Endothelial cell of umbilical vein (primary cell): ENCODE results near the gene TPSB2. TPM values are rescaled to one million over a fixed set of nuclear protein-coding genes. Genes with fewer than 3 reads are reported as not detected.

Experiments used
- BruUV-seq: library from RNA; stranded (reverse); fragments of 400-500 nt; replicated peaks from 2 replicates; lab custom pipeline; 2021; lab: Mats Ljungman, UMichigan
- CTCF ChIA-PET: fragments of 300-600, 350-600 bp; sonication (Branson Sonifier 250); formaldehyde crosslinking; loops from one replicate; lab custom pipeline; 2021; ENCODE audit warnings: antibody characterized with exemption, inconsistent platforms; lab: Charles Lee
- POLR2A ChIA-PET: fragments of 300-600, 350-600 bp; sonication (Branson Sonifier 250); formaldehyde crosslinking; loops from one replicate; lab custom pipeline; 2021; ENCODE audit warnings: antibody characterized with exemption, inconsistent platforms; lab: Charles Lee
- DNase-seq: peaks from one replicate; pipeline ENCODE4 v3.0.0-alpha.2; 2011; ENCODE audit warnings: low read depth, low spot score
- FAIRE-seq: peaks from 2 replicates; lab custom pipeline; 2011; peaks lifted over from hg19 to GRCh38; lab: Jason Lieb, UNC
- H2AFZ ChIP-seq: 2 replicates; pipeline ENCODE4 v1.6.0; 2012; ENCODE audit warnings: low read depth, low read length, control low read depth, inconsistent platforms
- H3K27ac ChIP-seq: 2 replicates; pipeline ENCODE4 v1.5.1; 2011; ENCODE audit warnings: low read depth, mild to moderate bottlenecking, control low read depth, low read length, moderate library complexity; ENCODE audit not compliant: insufficient read depth
- H3K27me3 ChIP-seq, 2 experiments: 2 replicates each; pipeline versions ENCODE4 v1.6.0 to v1.6.1; 2011; ENCODE audit warnings: low read length in 2 of 2, mixed read lengths in 1 of 2; ENCODE audit not compliant: control insufficient read depth in 2 of 2, insufficient read depth in 2 of 2
- H3K36me3 ChIP-seq, 2 experiments: 2 replicates in 1 of 2; 3 replicates in 1 of 2; pipeline ENCODE4 v1.5.1; 2011; ENCODE audit warnings: low read length in 2 of 2, mild to moderate bottlenecking in 1 of 2, moderate library complexity in 1 of 2; ENCODE audit not compliant: control insufficient read depth in 2 of 2, insufficient read depth in 2 of 2; ENCODE audit errors: extremely low read depth in 1 of 2
- H3K4me1 ChIP-seq: 3 replicates; pipeline ENCODE4 v1.5.1; 2011; ENCODE audit warnings: mild to moderate bottlenecking, low read length; ENCODE audit not compliant: control insufficient read depth, insufficient read depth; ENCODE audit errors: extremely low read depth
- H3K4me2 ChIP-seq: 2 replicates; pipeline ENCODE4 v1.6.1; 2011; ENCODE audit warnings: low read length, control low read depth, mixed read lengths; ENCODE audit not compliant: insufficient read depth
- H3K4me3 ChIP-seq, 3 experiments: fragments of 200-600 bp in 1 of 3; sonication (generic), shearing (Covaris generic) in 1 of 3; replicated peaks in 1 of 3; 2 replicates each; pipeline ENCODE4 v1.5.1; 2011 to 2016; ENCODE audit warnings: control low read depth in 3 of 3, low read length in 3 of 3, mild to moderate bottlenecking in 2 of 3, inconsistent platforms in 1 of 3, low read depth in 1 of 3, moderate library complexity in 1 of 3; ENCODE audit not compliant: insufficient read depth in 1 of 3
- H3K79me2 ChIP-seq: 2 replicates; pipeline ENCODE4 v1.6.0; 2012; ENCODE audit warnings: low read length, inconsistent platforms; ENCODE audit not compliant: control insufficient read depth, insufficient read depth
- H3K9ac ChIP-seq: replicated peaks from 2 replicates; pipeline ENCODE3; 2011; ENCODE audit warnings: low read length, control low read depth; ENCODE audit not compliant: insufficient read depth; ENCODE audit errors: extremely low read depth
- H3K9me1 ChIP-seq: replicated peaks from 3 replicates; pipeline ENCODE4 v1.6.0; 2011; ENCODE audit warnings: mild to moderate bottlenecking, low read length; ENCODE audit not compliant: control insufficient read depth, insufficient read depth; ENCODE audit errors: extremely low read depth
- H3K9me3 ChIP-seq: replicated peaks from 2 replicates; pipeline ENCODE4 v1.5.1; 2012; ENCODE audit warnings: low read length, inconsistent platforms; ENCODE audit not compliant: control insufficient read depth, insufficient read depth
- H4K20me1 ChIP-seq: replicated peaks from 2 replicates; pipeline ENCODE3; 2011; ENCODE audit warnings: mild to moderate bottlenecking, low read length; ENCODE audit not compliant: control insufficient read depth, insufficient read depth; ENCODE audit errors: extremely low read depth
- CTCF ChIP-seq, 2 donors: IDR thresholded peaks; 1 replicate in 1 of 2; 2 replicates in 1 of 2; pipeline ENCODE4 v1.5.1; 2011; ENCODE audit warnings: low read length in 2 of 2, mild to moderate bottlenecking in 2 of 2, moderate library complexity in 2 of 2, control low read depth in 1 of 2, inconsistent platforms in 1 of 2, low read depth in 1 of 2; ENCODE audit not compliant: insufficient read depth in 1 of 2; ENCODE audit errors: extremely low read depth in 1 of 2
- EZH2 ChIP-seq: IDR thresholded peaks from 2 replicates; pipeline ENCODE4 v1.6.1; 2012; ENCODE audit warnings: borderline replicate concordance, low read depth, mild to moderate bottlenecking, moderate library complexity, low read length, inconsistent platforms; ENCODE audit not compliant: severe bottlenecking
- FOS ChIP-seq: IDR thresholded peaks from 2 replicates; pipeline ENCODE4 v1.6.1; 2011; ENCODE audit warnings: mild to moderate bottlenecking, low read length, moderate library complexity, borderline replicate concordance; ENCODE audit not compliant: insufficient read depth
- GATA2 ChIP-seq: IDR thresholded peaks from 2 replicates; pipeline ENCODE4 v1.7.0; 2011; ENCODE audit warnings: low read depth, mild to moderate bottlenecking, moderate library complexity, mixed read lengths, low read length; ENCODE audit not compliant: insufficient read length, insufficient read depth
- MYC ChIP-seq: IDR thresholded peaks from one replicate; pipeline ENCODE4 v1.6.1; 2011; ENCODE audit warnings: mild to moderate bottlenecking, low read depth, low read length
- POLR2A ChIP-seq: IDR thresholded peaks from 2 replicates; pipeline ENCODE4 v1.6.1; 2012; ENCODE audit warnings: low read depth, mild to moderate bottlenecking, control low read depth, low read length
- POLR2AphosphoS5 ChIP-seq: IDR thresholded peaks from 2 replicates; pipeline ENCODE4 v1.6.1; 2012; ENCODE audit warnings: low read depth, mild to moderate bottlenecking, control low read depth, low read length, moderate library complexity; ENCODE audit not compliant: insufficient read depth
- dilution Hi-C: fragments of 300-500 bp; cut with MboI; formaldehyde crosslinking; loops from one replicate; pipeline ENCODE4 v1.15.0; 2019; ENCODE audit warnings: low sequenced_read_pairs; ENCODE audit not compliant: extremely low pct_ligation_motif_present
- intact Hi-C: fragments of 100-400 bp; cut with micrococcal nuclease; formaldehyde crosslinking; loops from one replicate; pipeline ENCODE4 v1.10.0; 2022
- polyA plus RNA-seq, 4 experiments: library from polyadenylated mRNA; depleted of rRNA in 3 of 4; stranded (reverse) in 3 of 4; unstranded in 1 of 4; fragments of >200 nt; gene quantifications; 2 replicates each; pipeline versions ENCODE4 v1.2.1 to v1.2.3, GENCODE V29; 2011 to 2012; ENCODE audit warnings: missing spikeins in 1 of 4
- total RNA-seq: library from RNA; stranded (reverse); gene quantifications from 2 replicates; pipeline ENCODE4 v1.2.3, GENCODE V29; 2021
- TF ChIP-seq, protein P1 (sequence below): IDR thresholded peaks from 2 replicates; pipeline ENCODE4 v1.6.1; 2011; ENCODE audit not compliant: insufficient read depth, insufficient read length

The TPSB2 gene
- total and polyA plus RNA-seq, 2 donors (not counting 3 experiments of a cell fraction or from before 2014, with no cell fraction given): not detected

DNA sequence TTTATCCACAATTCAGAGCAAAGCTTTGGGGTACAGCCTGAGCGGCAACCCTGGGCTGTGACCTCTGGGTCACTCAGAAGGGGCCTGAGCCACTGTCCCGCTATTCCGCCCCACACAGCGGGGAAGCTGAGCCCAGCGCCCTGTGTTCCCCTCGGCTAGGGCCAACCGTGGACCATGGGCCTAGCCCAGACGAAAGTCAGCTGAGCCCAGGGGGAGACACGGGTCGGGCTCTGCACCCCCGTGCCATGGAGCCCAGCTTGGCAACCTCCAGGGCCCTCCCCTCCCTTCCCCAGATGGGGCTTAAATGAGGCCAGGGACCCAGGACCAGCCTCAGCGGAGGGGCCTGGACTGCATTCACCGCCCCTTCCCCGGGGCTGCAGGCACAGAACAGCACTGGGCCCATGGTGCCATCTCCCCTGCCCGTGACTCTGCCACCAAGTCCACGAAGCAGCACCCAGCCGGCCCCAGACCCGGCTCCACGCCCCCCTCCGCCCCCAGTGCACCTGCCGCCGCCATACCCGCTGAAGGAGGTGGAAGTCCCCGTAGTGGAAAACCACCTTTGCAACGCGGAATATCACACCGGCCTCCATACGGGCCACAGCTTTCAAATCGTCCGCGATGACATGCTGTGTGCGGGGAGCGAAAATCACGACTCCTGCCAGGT, 27.7 kb upstream of the TPSB2 start:
- Histone ChIP-seq H4K20me1 (no peaks in the 10 kb centered on the region), H3K27ac (no peak overlapping the region), H3K27me3 (peaks cover 21 to 25% of the 10 kb centered on the region in 2 experiments), H2AFZ (no peak overlapping the region), H3K9me1 (no peaks in the 10 kb centered on the region), H3K79me2 (no peaks in the 10 kb centered on the region), H3K9me3 (no peaks in the 10 kb centered on the region), H3K4me2 (no peak overlapping the region), H3K4me1 (no peaks in the 10 kb centered on the region), H3K9ac (no peak overlapping the region), H3K4me3 (no peak overlapping the region), H3K36me3 (no peaks in the 10 kb centered on the region)
- FAIRE-seq (no peak), DNase-seq (no peak)
- BruUV-seq: no TSS peak
- intact Hi-C loops (no loop called here), dilution Hi-C loops (no loop called here)
- ChIA-PET CTCF (no interaction called here), POLR2A (no interaction called here)
- TF ChIP-seq POLR2A (no peak), MYC (no peak), FOS (no peak), EZH2 (no peak), GATA2 (no peak), POLR2AphosphoS5 (no peak), CTCF (IDR thresholded peaks at IDR 0.05; ENCODE audit: extremely low read depth in 1 of 2, insufficient read depth in 1 of 2, low read depth in 1 of 2, low read length in 2 of 2) (no peak)
- TF ChIP-seq, protein P1, sequence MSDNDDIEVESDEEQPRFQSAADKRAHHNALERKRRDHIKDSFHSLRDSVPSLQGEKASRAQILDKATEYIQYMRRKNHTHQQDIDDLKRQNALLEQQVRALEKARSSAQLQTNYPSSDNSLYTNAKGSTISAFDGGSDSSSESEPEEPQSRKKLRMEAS: no peak
